ENCODE data around the gene CRYBB3.
A peak's percentile ranks its signal among the peaks of the same experiment; 100 is the strongest.
"Not testable (repeated sequence)": the region's sequence is repeated elsewhere in the genome, so short reads cannot be mapped to it uniquely, and the experiment has no call there.

The CRYBB3 gene

DNA sequence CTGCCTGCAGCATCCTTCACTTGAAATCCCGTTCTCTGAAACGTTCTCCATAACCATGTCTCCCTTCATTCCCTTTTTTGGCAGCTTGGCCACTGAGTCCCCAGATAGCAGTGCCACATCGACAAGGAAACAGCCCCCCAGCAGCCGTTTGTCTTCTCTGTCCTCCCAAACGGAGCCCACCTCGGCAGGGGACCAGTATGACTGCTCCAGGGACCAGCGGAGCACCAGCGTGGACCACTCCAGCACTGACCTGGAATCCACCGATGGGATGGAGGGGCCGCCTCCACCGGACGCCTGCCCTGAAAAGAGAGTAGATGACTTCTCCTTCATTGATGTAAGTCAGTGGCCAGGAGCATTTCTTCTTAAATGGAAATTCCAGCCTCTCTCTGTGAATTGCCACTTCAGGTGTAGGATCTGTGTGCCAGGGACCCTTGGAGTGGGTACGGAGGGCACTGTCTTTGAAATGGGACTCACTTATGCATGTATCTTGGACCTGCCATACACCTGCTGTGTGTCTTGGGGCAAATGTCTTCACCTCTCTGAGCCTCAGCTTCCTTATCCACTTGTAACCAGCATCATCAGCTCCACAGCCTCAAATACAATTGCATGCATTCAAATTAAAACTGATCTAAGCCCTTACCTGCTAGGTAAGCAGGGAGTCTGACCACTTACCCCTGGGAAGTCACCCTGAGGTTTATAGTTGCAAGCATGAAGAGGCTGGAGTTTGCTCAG is 25.3 kb upstream of the CRYBB3 start:
- DNase-seq, result peak in 1 of 10 donors; percentile 59
- intact Hi-C loops (cut with DNase I), result no loop called here

GRCh38 chr22:25174888-25175411 is 24.7 kb upstream of the CRYBB3 start:
- peak in 1 of 10 donors; percentile 72 for DNase-seq
- intact Hi-C loops (cut with DNase I), result no loop called here

DNA sequence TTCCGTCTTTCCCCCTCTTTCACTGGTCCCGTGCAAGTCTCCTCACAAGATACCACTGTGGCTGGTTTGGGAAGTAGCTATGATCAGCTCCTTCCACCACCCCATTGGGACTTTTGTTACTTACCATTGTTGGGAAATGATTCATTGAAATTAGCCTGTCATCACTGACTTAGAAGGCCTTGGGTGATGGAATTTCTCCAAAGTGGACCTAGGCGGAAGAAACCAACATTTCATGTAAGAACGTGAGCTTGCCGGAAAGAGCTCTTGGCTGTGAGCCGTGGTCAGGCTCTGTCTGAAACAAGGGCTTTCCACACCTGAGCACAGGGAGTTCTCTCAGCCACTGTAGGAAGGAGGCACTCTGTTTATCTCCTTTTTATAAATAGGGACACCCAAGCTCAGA is 23.5 kb upstream of the CRYBB3 start:
- no peak for DNase-seq
- intact Hi-C loops (cut with DNase I), result no loop called here

DNA sequence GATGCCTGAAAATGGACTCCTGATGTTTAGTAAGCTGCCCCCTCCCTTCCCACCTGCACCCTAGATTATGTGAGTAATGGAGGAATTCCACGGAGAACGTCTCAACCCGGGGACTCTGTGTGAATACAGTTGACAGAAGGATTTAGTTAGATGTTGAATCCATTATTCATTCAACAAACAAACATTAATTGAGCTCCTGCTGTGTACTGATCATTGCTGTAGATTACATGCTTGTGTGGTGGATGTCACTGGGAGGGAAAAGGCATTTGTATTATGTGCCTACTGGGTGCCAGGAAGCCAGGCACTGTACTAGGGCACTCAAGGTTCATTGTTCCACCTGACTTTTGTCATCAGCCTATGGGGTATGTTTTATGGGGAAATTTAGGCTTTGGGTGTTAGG is 22.9 kb upstream of the CRYBB3 start:
- DNase-seq, result no peak
- intact Hi-C loops (cut with DNase I), result no loop called here

DNA sequence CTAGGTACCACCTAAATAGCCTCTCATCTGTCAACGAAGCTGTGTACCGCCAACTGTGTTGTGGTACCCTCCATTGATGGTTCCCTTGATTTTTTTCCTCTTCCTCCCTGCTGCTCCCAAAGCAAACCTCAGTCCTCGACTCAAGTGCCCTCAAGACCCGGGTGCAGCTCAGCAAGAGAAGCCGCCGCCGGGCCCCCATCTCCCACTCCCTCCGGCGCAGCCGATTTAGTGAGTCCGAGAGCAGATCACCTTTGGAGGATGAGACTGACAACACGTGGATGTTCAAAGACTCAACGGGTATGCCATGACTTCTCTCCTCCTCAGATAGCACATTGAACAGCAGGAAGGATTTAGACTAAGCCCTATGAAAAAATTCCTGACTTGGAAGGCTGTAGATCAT is 22.4 kb upstream of the CRYBB3 start:
- DNase-seq, result no peak
- intact Hi-C loops (cut with DNase I), result no loop called here

DNA sequence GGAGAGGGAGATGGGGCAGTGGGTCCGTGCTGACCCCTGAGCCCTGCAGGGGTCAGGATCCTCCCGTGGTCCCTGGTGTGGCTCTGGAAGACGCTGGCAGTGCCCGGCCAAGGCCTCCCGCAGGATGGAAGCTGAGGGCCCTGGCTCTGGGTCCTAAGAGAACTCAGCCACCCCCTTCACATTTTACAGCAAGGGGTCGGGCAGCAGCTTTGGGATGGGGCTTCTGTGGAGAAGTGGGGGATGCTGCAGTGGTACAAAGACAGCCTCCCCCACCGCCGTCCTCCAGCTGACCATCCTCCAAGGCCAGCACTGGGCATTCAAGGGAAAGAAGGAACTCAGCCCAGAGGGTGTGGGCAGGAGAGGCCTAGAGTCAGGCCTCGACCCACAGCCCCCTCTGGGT is 21.8 kb upstream of the CRYBB3 start:
- intact Hi-C loops (cut with DNase I), result no loop called here

GRCh38 chr22:25178348-25178747 is 21.3 kb upstream of the CRYBB3 start:
- DNase-seq, result peak in 1 of 10 donors; percentile 73

More for the DNA sequence above, 21.8 kb upstream of the CRYBB3 start:
- peak in 1 of 10 donors; percentile 69 for DNase-seq

DNA sequence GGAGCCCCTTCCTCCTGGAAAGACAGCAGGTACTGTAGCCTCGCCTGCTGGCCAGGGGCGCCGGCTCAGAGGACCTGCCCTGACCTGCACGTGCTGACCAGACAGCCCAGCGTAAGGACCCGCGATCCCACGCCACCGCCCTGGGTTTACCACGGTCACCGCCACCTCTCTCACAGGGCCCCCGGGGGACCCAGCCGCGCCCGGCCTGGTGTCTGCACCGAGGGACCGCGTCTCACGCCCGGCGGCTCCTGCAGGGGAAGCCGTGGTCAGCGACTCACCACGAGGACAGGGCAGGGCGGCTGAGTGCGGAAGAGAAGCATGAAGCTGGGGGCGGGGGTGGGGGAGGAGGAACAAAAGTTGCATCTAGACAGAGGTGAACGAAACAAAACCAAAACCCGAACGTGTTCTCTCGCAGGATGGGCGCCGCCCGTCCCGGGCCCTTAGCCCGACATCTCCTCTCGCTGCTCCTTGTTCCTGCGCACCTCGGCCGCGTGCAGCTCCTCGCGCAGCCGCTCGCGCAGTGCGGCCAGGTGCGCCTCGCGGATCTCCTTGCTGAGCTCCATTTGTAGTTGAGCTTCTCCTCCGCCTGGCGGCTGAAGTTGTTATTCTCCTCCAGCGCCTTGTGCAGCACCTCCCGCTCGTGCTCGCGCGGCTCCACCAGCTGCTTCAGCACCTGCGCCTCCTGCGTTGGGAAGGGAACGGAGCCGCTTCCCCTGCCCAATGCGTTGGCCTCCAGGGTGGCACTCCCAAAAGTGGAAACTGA is 20.6 kb upstream of the CRYBB3 start:
- DNase-seq, result peak in 1 of 10 donors; percentile 80
- intact Hi-C loops (cut with DNase I), result not testable (repeated sequence)

More at GRCh38 chr22:25178348-25178747, 21.3 kb upstream of the CRYBB3 start:
- intact Hi-C loops (cut with DNase I), result not testable (repeated sequence)

DNA sequence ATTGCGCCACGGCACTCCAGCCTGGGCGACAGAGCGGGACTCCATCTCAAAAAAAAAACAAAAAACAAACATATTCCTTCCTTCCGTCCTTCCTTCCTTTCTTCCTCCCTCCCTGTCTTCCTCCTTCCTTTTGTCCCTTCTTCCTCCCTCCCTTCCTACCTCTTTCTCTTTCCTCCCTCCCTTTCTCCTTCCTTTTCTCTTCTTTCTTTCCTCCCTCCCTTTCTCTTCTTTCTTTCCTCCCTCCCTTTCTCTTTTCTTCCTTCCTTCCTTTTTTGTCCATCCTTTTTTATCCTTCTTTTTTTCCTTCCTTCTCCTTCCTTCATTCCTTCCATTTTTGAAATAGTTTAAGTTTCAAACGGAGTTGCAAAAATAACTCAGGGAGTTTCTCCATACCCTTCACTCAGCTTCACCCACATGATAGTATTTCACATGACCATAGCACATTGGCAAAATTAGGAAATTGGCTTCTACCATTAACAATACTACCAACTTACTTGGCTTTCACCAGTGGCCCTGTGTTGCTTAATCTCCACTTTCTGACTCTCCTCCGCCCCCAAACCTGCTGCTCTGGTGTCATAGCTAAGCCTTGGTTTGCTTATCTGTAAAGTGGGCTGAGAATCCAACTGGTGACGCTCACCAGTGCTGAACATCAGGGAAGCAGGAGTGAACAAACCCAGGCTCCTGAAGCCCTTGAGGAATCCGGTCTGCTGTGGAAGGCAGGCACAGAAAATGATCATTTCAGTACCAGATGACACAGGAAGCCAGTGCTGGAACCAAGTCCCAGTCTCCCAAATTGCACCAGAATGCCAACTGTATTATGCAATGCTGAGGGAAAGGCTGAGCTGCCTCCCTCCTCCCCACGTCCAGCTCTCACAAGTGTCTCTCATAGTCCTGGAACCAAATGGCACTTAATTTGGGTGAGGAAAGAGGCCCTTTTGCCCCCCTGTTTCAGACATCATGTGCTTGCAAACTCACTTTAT is 17.2 kb upstream of the CRYBB3 start:
- intact Hi-C loops (cut with DNase I), result no loop called here
- peak in 2 of 10 donors; percentile 27 to 81 for DNase-seq

DNA sequence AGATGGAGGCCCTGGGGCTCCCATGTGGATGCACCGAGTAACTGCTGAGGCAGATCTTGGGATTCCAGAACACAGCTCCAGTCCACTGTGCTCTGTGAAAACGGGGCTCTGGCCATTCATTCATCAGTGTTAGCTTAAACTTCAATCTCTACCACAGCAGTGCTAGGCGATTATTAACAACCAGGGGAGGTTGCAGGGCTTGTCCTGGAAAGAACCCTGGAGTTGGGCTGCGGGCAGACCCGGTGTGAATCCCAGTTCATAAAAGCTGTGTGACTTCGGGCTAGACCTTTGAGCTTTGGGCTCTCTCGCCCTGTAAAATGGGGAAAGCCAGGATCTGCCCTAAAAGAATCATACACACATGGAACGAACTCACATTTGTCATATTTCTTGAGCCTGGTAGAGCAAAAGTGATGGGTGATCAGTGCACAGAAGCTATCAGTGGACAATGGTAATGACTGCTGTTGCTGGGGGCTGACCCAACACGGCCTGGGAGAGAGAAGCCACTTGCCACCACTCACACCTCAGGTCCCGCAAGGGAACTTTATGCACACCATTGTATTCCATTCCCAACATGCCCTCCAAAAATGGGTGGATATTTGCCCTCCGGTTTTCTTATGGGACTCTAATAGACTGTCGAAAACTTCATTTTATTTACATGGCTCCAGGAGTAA is 15.6 kb upstream of the CRYBB3 start:
- DNase-seq, result no peak
- intact Hi-C loops (cut with DNase I), result no loop called here

DNA sequence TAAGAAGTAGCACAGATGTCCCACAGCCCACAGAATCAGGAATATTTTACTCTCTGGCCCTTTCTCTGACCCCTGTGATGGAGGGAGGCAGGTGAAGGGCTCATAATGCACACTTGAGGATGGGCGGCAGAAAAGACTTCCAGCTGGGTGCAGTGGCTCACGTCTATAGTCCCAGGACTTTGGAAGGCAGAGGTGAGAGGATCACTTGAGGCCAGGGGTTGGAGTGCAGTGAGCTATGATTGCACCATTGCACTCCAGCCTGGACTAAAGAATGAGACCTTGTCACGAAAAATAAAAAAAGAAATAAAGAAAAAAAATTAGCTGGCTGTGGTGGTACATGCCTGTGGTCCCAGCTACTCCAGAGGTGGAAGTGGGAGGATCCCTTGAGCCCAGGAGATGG is 13.5 kb upstream of the CRYBB3 start:
- intact Hi-C loops (cut with DNase I), result no loop called here
- no peak for DNase-seq

DNA sequence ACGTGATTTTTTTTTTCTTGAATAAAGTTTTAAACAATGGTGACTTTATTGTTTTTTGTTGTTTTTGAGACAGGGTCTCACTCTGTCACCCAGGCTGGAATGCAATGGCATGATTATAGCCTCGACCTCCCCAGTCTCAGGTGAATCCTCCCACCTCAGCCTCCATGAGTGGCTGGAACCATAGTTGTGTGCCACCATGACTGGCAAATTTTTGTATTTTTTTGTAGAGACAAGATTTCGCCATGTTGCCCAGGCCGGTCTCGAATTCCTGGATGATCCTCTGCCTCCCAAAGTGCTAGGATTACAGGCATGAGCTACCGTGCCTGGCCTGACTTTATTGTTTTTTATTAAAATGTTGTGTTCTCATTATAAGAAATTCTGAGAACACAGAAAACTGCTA is 12.2 kb upstream of the CRYBB3 start:
- DNase-seq, result peak in 1 of 10 donors; percentile 18
- intact Hi-C loops (cut with DNase I), result no loop called here

DNA sequence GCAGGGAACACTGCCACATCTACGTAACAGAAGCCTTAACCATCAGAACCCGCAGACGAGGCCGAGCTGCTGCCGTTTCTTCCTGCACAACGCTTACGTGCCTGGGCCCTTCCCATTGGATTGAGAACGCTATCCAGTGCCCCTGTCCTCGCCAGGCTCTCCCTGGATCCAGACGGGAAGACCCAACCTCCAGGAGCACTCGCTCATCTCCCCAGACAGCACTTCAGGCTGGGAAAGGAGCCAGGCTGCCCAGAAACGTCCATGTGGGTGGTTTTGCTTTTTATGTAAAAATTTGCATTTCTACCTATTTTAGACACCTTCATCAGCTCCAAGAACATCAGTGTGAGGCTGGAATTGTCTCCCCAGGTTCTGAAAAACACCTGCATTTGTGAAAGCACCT is 7.3 kb upstream of the CRYBB3 start:
- intact Hi-C loops (cut with DNase I), result no loop called here
- peak in 7 of 10 donors; percentile 32 to 91 (median 51) for DNase-seq

GRCh38 chr22:25193130-25193529 is 6.5 kb upstream of the CRYBB3 start:
- DNase-seq, result no peak
- intact Hi-C loops (cut with DNase I), result no loop called here

DNA sequence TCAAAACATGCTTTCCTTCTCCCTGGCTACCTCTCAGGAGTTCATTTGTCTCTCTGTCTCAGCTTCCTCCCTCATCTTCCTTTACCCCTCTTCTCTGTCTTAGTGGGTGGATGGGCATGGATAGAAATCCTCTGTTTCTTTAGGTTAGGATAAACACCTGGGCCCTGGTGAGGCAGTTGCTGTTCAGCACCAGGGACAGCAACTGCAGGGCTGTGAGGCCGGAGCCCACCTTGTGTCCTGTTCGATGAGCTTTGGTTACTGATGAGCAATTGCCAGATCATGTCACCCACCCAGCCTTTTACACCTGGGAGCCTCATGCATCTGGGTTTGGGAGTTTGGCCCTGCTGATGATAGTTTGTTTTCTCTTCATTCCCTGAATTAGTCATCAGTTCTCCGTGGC is 6.1 kb upstream of the CRYBB3 start:
- intact Hi-C loops (cut with DNase I), result no loop called here
- DNase-seq, result no peak

GRCh38 chr22:25196326-25196725 is 3.3 kb upstream of the CRYBB3 start:
- peak in 1 of 10 donors; percentile 20 for DNase-seq
- intact Hi-C loops (cut with DNase I), result no loop called here

- intact Hi-C loops (cut with DNase I), result no loop called here
- peak in 2 of 10 donors; percentile 63 to 69 for DNase-seq
Observed at GRCh38 chr22:25197340-25197739, 2.3 kb upstream of the CRYBB3 start.

- DNase-seq, result no peak
- intact Hi-C loops (cut with DNase I), result no loop called here
Observed at GRCh38 chr22:25200967-25201366, 1.3 kb downstream of the CRYBB3 start.

DNA sequence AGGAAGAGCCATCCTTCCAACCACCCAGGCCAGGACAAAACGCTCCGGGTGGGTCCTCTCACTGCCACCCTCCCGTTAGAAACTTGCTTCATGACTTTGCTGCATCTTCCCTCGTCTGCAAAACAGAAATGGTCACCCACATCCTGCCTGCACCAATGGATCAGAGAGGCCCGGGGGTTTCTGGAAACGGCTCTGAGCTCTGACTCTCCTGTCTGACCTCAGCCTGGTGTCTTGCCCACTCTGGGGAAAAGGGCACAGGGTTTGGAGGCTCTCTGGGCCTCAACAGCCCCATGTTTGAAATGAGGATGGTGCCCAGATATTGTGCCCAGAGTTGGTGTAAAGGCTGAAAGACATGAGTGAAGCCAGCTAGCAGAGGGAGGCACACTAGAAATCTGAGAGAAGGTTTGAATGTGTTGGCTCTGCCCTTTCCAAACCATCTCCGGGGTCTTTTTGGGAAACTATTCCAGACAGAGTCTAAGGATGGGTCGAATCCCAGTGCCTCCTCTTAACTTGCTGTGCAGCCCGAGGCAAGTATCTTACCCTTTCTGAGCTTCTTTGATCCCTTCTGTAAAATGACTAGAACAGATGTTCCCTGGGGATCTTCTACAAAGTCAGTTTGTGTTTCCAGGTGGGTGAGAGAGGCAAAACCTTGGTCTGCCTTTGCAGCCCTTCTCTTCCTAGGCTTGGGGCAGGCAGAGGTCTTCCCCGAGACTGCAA is 2.1 kb downstream of the CRYBB3 start:
- intact Hi-C loops (cut with DNase I), result loop anchor here (2.0 kb wide), 1 partner anchor 133 kb away; no protein-coding TSS in a partner anchor
- DNase-seq, result peak in 1 of 10 donors; percentile 4

All from posterior cingulate gyrus (tissue), 11 donors.